ENCODE measurements around the gene GNAI1.

Gene GNAI1

DNA sequence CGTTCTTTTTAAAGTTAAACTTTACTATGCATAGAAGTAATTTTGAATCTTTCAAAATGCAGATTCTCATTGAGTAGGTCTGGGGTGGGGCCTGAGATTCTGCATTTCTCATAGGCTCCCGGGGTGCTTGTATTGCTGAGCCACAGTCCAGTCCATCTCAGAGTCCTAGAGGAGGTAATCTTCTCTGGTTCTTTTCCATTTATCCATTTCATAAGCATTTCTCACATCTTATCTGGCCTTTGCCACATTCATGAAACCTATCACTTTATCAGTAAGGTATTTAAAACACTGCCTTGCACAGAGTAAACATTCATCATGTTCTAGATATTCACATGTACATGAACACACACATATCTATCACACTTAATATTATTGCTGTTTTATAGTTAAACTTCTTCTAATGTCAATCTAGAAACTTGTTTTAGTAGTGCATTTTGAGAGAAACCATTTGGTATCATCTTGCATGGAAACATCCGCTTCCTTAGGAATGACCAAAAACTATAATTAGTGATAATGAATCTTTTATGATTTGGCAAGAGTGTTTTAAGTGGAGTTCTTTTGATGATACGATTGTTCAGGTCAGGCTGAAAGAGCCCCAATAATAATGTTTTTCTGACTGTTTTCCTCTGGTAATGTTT, 12.0 kb downstream of the GNAI1 start:
- Histone ChIP-seq H3K27me3 (replicated peaks; ENCODE audit: control insufficient read depth, insufficient read depth, low read length) (no peaks in the 10 kb centered on the region), H3K4me3 (replicated peaks; ENCODE audit: low read depth, low read length) (no peak overlapping the region), H3K36me3 (ENCODE audit: control insufficient read depth, insufficient read depth, low read length) (no peaks in the 10 kb centered on the region)
- TF ChIP-seq, protein P1, sequence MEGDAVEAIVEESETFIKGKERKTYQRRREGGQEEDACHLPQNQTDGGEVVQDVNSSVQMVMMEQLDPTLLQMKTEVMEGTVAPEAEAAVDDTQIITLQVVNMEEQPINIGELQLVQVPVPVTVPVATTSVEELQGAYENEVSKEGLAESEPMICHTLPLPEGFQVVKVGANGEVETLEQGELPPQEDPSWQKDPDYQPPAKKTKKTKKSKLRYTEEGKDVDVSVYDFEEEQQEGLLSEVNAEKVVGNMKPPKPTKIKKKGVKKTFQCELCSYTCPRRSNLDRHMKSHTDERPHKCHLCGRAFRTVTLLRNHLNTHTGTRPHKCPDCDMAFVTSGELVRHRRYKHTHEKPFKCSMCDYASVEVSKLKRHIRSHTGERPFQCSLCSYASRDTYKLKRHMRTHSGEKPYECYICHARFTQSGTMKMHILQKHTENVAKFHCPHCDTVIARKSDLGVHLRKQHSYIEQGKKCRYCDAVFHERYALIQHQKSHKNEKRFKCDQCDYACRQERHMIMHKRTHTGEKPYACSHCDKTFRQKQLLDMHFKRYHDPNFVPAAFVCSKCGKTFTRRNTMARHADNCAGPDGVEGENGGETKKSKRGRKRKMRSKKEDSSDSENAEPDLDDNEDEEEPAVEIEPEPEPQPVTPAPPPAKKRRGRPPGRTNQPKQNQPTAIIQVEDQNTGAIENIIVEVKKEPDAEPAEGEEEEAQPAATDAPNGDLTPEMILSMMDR (IDR thresholded peaks at IDR 0.05; ENCODE audit: insufficient read depth, low read length, poor library complexity, severe bottlenecking), result no peak
- DNase-seq (ENCODE audit: extremely low read depth, insufficient read length), result no peak

DNA sequence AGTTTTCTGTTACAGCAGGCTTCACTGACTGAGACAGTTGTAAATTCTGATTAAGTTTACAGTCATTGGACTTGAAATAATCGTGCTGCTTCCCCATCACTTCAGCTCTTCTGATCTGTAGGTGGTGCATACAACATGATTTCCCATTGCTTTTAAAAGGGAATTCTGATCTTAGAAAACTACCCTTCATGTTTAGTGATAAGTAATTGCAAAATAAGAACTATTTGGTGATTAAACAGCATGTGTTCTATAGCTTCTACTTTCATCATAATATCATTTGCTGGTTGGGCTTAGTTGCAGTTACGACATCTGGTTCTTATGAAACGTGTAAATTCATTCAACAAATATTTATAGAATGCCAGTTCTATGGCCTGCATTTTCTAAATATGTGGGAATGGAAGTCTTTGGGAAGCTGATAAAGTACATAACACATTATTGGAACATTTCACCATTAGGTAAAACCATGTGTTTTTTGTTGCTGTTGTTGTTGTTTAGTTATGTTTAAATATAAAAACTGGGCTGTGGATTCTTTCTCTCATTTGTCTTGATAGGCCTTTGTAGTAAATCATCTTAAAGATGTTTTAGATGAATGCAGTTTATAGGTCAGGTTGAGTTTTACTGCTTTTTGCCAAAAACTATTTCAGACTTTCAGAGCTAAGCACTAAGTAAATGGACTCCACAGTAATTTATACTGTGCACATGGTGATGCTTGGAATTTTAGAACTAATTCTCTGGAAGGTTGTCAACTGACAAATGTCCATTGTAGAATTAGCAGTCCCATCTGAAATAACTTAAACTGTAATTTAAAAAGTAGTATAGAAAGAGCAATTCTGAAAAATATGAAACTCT, 13.1 kb downstream of the GNAI1 start:
- H3K4me3 ChIP-seq (replicated peaks; ENCODE audit: low read depth, low read length), result no peak overlapping the region
- no peaks in the 10 kb centered on the region for H3K27me3 ChIP-seq (replicated peaks; ENCODE audit: control insufficient read depth, insufficient read depth, low read length)
- DNase-seq (ENCODE audit: extremely low read depth, insufficient read length), result no peak
- H3K36me3 ChIP-seq (ENCODE audit: control insufficient read depth, insufficient read depth, low read length), result no peaks in the 10 kb centered on the region
- TF ChIP-seq, protein P1 (IDR thresholded peaks at IDR 0.05; ENCODE audit: insufficient read depth, low read length, poor library complexity, severe bottlenecking), result no peak

DNA sequence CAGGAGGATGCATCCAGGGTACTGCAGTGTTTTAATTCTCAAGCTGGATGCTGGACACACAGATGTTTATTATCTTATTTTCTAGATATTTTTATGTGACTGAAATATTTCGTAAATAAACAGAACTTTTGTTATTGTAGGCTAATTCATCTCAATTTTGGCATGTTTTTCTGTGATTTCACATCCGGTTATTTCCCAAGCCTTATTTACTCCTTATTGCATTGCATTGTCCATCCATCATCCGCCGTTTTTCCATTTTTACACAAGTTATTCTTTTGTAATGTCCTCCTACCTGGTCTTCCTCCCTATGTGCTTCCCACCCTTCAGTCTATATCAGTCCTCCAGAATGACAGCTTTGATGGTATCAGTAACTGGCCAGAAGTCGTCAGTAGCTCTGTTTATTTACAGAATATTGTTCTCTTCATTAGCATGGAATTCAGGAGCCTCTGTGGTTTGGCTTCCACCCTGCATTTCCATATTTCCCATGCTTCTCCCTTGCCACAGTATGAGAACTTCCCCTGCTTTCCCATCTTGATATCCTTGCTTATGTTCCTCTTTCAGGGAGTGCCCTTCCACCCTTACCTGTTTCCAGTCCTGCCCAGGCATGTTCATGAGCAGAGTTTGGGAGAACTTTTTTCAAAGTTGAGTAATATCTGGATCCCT, 16.1 kb downstream of the GNAI1 start:
- no peaks in the 10 kb centered on the region for H3K27me3 ChIP-seq (replicated peaks; ENCODE audit: control insufficient read depth, insufficient read depth, low read length)
- H3K4me3 ChIP-seq (replicated peaks; ENCODE audit: low read depth, low read length), result no peak overlapping the region
- TF ChIP-seq, protein P1 (IDR thresholded peaks at IDR 0.05; ENCODE audit: insufficient read depth, low read length, poor library complexity, severe bottlenecking), result no peak
- DNase-seq (ENCODE audit: extremely low read depth, insufficient read length), result no peak
- no peaks in the 10 kb centered on the region for H3K36me3 ChIP-seq (ENCODE audit: control insufficient read depth, insufficient read depth, low read length)

DNA sequence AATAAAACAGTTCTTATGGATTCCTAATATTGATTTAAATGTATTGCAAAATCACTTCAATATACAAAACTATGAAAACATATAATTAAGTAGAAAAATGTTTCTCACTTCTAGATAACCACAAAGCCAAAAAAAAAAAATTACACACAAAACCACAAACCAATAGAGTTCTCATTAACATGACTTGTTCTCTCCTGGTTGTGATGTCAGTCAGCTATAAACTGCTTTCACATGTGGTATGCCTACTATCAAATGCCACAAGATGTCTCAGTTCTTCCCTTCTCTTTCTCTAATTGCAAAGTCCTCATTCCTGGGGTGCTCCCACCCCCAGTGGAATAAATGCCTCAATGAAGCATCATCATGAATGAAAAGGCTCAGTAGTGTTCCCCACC, 16.6 kb downstream of the GNAI1 start:
- TF ChIP-seq, protein P1 (IDR thresholded peaks at IDR 0.05; ENCODE audit: insufficient read depth, low read length, poor library complexity, severe bottlenecking), result no peak
- no peak for DNase-seq (ENCODE audit: extremely low read depth, insufficient read length)
- Histone ChIP-seq H3K27me3 (replicated peaks; ENCODE audit: control insufficient read depth, insufficient read depth, low read length) (no peaks in the 10 kb centered on the region), H3K4me3 (replicated peaks; ENCODE audit: low read depth, low read length) (no peak overlapping the region), H3K36me3 (ENCODE audit: control insufficient read depth, insufficient read depth, low read length) (no peaks in the 10 kb centered on the region)

DNA sequence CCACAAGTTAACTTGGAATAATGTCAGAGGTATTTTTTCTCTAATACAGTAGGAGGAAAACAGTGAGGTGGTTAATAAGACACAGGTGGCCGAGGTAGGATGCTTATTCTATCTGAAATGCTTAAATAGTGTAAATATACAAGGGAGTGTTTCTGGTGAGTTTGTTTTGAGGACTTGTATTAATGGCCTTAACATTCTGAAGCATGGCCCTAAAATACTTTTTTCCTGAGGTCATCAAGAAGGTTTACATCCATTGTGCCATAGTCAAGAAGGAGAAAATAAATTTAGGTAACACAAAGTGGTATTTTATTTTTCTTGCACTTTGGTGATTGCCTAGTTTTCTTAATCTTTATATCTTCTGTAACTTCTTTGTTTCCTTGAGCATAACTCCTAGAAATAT, 18.8 kb downstream of the GNAI1 start:
- Histone ChIP-seq H3K4me3 (replicated peaks; ENCODE audit: low read depth, low read length) (no peak overlapping the region), H3K36me3 (ENCODE audit: control insufficient read depth, insufficient read depth, low read length) (no peaks in the 10 kb centered on the region), H3K27me3 (replicated peaks; ENCODE audit: control insufficient read depth, insufficient read depth, low read length) (no peaks in the 10 kb centered on the region)
- DNase-seq (ENCODE audit: extremely low read depth, insufficient read length), result no peak
- TF ChIP-seq, protein P1 (IDR thresholded peaks at IDR 0.05; ENCODE audit: insufficient read depth, low read length, poor library complexity, severe bottlenecking), result no peak

Measured in GM06990 (cell line).